Omental fat pad (tissue), 4 donors: ENCODE results near the gene GZF1. TPM values are rescaled to one million over a fixed set of nuclear protein-coding genes. Genes with fewer than 3 reads are reported as not detected.

Experiments used
- ATAC-seq: fragments of 150-250 bp; one replicate; pipeline ENCODE4 v1.9.1; 2016; ENCODE audit warnings: mild to moderate bottlenecking, moderate library complexity; ENCODE audit not compliant: low FRiP score
- DNase-seq: peaks from one replicate; pipeline ENCODE4 v3.0.0-alpha.2; 2019; ENCODE audit warnings: low spot score
- total RNA-seq, 4 donors: library from RNA; depleted of rRNA; stranded (reverse); fragments of >200 nt; gene quantifications; one replicate each; pipeline ENCODE4 v1.1.0, GENCODE V29; 2016
- TF ChIP-seq, protein P1 (sequence below), 3 donors: fragments of 450-650 bp; IDR thresholded peaks; one replicate each; pipeline ENCODE4 v1.5.1; 2016 to 2017; ENCODE audit warnings: antibody characterized with exemption in 3 of 3, mild to moderate bottlenecking in 3 of 3, moderate library complexity in 2 of 3

GZF1 gene
- total RNA-seq, 4 donors from 2014 or later, result 12.7 to 29.0 (median 18.8) TPM

DNA sequence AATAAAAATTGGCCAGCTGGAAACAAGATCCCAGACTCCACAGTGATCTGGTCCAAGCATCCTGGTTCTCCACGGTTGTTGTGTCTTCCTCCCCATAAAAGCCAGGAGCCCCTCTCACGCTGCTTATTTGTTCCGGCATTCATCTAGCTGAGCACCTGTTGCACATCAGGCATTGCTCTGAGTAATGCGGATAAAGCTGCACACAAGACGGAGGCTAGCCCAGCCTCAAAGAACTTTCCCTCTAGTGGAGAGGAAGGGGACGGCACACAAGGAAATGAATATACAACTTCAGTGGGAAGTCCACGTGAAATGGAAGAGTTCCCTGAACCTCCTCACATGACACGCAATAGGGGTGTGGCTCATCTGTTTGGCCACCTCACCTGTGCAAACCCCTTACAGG lies 41.7 kb upstream of the GZF1 start:
- no peak for ATAC-seq
- TF ChIP-seq, protein P1, sequence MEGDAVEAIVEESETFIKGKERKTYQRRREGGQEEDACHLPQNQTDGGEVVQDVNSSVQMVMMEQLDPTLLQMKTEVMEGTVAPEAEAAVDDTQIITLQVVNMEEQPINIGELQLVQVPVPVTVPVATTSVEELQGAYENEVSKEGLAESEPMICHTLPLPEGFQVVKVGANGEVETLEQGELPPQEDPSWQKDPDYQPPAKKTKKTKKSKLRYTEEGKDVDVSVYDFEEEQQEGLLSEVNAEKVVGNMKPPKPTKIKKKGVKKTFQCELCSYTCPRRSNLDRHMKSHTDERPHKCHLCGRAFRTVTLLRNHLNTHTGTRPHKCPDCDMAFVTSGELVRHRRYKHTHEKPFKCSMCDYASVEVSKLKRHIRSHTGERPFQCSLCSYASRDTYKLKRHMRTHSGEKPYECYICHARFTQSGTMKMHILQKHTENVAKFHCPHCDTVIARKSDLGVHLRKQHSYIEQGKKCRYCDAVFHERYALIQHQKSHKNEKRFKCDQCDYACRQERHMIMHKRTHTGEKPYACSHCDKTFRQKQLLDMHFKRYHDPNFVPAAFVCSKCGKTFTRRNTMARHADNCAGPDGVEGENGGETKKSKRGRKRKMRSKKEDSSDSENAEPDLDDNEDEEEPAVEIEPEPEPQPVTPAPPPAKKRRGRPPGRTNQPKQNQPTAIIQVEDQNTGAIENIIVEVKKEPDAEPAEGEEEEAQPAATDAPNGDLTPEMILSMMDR (IDR thresholded peaks at IDR 0.05), result no peak
- DNase-seq, result no peak

DNA sequence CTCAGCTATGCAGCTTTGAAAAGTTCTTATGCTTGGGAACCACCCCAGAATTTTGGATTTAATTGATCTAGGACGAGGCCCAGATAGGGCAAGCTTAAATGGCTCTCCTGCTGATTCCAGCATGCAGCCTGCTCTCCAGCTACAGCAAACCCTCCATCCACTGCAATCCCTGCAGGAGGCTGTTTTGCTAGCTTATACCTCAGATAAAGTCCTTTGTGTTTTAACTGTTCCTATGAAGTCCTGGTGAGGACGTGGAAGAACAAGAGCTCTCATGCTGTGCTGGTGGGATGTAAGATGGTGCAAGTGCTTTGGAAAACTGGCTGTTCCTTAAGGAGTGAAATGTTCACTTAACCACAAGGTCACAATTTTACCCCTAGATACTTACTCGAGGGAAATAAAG lies 36.9 kb upstream of the GZF1 start:
- ATAC-seq, result no peak
- TF ChIP-seq, protein P1 (IDR thresholded peaks at IDR 0.05), result no peak
- no peak for DNase-seq

- DNase-seq (no peak), ATAC-seq (no peak)
- TF ChIP-seq, protein P1 (IDR thresholded peaks at IDR 0.05), result no peak
These were observed 35.2 kb upstream of the GZF1 start for GRCh38 chr20:23326774-23327173.

DNA sequence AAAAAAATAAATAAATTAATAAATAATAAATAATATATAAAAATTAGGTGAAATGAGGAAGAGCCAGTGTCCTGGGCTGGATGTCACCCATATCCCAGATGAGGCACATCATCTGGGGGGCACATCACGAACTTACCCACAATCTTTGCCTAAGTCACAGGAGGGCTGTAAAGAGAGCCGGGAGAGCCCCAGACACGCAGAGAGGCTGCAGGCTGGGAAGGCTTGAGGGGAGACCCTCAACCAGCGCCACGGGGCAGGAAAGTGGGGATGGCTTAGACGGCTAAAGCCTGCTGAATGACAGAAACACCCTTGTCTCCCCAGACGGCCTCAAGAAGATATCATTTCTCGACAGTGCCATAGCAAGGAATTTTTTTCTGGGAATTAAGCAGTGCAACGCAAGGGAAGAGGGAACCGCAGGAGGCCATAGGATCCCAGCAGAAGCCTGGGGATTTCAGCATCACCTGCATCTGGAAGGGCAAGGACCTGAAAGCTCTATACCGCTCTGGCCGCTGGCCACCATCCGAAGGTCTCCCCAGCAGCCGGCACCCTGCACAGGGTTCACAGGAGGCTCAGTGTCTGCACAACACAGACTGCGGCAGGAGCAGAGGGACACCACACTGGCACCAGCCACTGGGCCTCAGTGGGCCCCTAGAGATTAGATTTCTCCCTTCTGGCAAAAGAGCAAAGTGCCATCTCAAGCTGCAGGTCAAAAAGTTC lies 34.2 kb upstream of the GZF1 start:
- TF ChIP-seq, protein P1 (IDR thresholded peaks at IDR 0.05), result no peak
- ATAC-seq (no peak), DNase-seq (no peak)

- DNase-seq, result no peak
- TF ChIP-seq, protein P1 (IDR thresholded peaks at IDR 0.05), result no peak
- no peak for ATAC-seq
These were observed 30.3 kb upstream of the GZF1 start for GRCh38 chr20:23331450-23332350.

DNA sequence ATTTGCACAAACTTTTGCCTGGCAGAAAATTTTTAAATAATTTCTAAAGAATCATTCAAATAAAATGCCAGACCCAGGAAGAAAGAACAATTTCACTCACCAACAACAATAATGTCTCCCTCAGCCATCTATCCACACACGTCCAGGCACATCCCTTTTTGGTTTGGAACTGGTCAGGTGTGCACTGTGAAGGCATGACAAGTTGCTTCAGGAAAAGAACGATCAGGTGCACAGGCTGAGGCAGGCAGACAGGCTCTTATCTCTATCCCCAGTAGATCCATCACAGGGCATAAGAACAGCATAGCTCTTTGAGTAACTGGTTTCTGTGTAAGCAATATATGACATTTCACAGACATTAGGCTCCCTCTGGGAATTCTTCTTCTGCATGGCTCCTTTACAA lies 29.5 kb upstream of the GZF1 start:
- no peak for ATAC-seq
- TF ChIP-seq, protein P1 (IDR thresholded peaks at IDR 0.05), result no peak
- DNase-seq, result no peak
